Spleen (tissue), 11 donors: ENCODE data around the gene SLC7A14. TPM values are rescaled to one million over a fixed set of nuclear protein-coding genes. Genes with fewer than 3 reads are reported as not detected.

ENCODE experiments used
- DNase-seq: peaks from one replicate; pipeline ENCODE4 v3.0.0-alpha.2; 2020
- H3K27ac ChIP-seq, 8 donors: fragments of 200-600 bp; sonication (generic) in 7 of 8; 1 replicate in 4 of 8; 2 replicates in 4 of 8; pipeline versions ENCODE4 v1.5.0 to v1.8.0; 2016 to 2021; ENCODE audit warnings: inconsistent platforms in 4 of 8, mild to moderate bottlenecking in 4 of 8, moderate library complexity in 1 of 8
- H3K27me3 ChIP-seq, 7 donors: fragments of 200-600 bp; sonication (generic) in 6 of 7; replicated peaks in 1 of 7; 1 replicate in 4 of 7; 2 replicates in 3 of 7; pipeline versions ENCODE4 v1.5.0 to v1.8.0; 2016 to 2021; ENCODE audit warnings: inconsistent platforms in 3 of 7, mild to moderate bottlenecking in 1 of 7
- H3K36me3 ChIP-seq, 6 donors: fragments of 200-600 bp; sonication (generic) in 5 of 6; 1 replicate in 4 of 6; 2 replicates in 2 of 6; pipeline versions ENCODE4 v1.5.0 to v1.8.0; 2016 to 2021; ENCODE audit warnings: inconsistent platforms in 2 of 6
- H3K4me1 ChIP-seq, 6 donors: fragments of 200-600 bp; sonication (generic) in 5 of 6; 1 replicate in 3 of 6; 2 replicates in 3 of 6; pipeline versions ENCODE4 v1.5.0 to v1.8.0; 2016 to 2021; ENCODE audit warnings: inconsistent platforms in 3 of 6
- H3K4me3 ChIP-seq, 8 donors: fragments of 200-600 bp; sonication (generic) in 7 of 8; 1 replicate in 4 of 8; 2 replicates in 4 of 8; pipeline versions ENCODE4 v1.5.0 to v1.8.0; 2016 to 2021; ENCODE audit warnings: inconsistent platforms in 4 of 8, mild to moderate bottlenecking in 4 of 8, moderate library complexity in 2 of 8
- H3K9me3 ChIP-seq, 8 donors: fragments of 200-600 bp; sonication (generic) in 7 of 8; 1 replicate in 4 of 8; 2 replicates in 4 of 8; pipeline versions ENCODE4 v1.5.0 to v1.8.0; 2016 to 2021; ENCODE audit warnings: inconsistent platforms in 4 of 8
- POLR2A ChIP-seq, 3 donors: fragments of 450-650 bp; IDR thresholded peaks; one replicate each; pipeline ENCODE4 v1.5.1; 2017; ENCODE audit warnings: antibody characterized with exemption in 3 of 3, mild to moderate bottlenecking in 1 of 3
- POLR2AphosphoS5 ChIP-seq, 3 donors: sonication (generic); formaldehyde crosslinking; IDR thresholded peaks; one replicate each; pipeline ENCODE4 v1.5.1; 2017; ENCODE audit warnings: antibody characterized with exemption in 3 of 3
- WGBS, 5 donors: extraction: QIAGEN DNeasy Blood & Tissue Kit in 3 of 5; methylation state at CpG; one replicate each; pipeline versions ENCODE4 v1.1.5 to v1.1.7; 2013 to 2018; 5-methylcytosine and 5-hydroxymethylcytosine counted together
- intact Hi-C: fragments of 100-400 bp; cut with DNase I; formaldehyde crosslinking; loops from one replicate; pipeline ENCODE4 v1.15.0; 2023; ENCODE audit warnings: low total_unique reads
- polyA plus RNA-seq, 3 donors: library from polyadenylated mRNA; stranded (reverse); fragments of 200-250 nt; gene quantifications; one replicate each; pipeline ENCODE4 v1.2.1, GENCODE V29; 2013
- total RNA-seq, 7 donors: library from RNA; depleted of rRNA in 3 of 7; stranded (reverse); fragments of >200 nt in 3 of 7; fragmentation: NEBNext Ultra II Directional in 4 of 7; extraction: Animal tissue kit (Norgen Biotek cat#: 25700) in 4 of 7; gene quantifications; one replicate each; pipeline versions ENCODE4 v1.1.0 to v1.2.1, GENCODE V29; 2016 to 2021
- TF ChIP-seq, protein P1 (sequence below), 11 experiments: fragments of 200-600 bp in 7 of 11; fragments of 450-650 bp in 4 of 11; sonication (generic) in 4 of 11; IDR thresholded peaks in 8 of 11; conservative IDR thresholded peaks in 3 of 11; 1 replicate in 7 of 11; 2 replicates in 4 of 11; pipeline versions ENCODE4 v1.4.0 to v1.8.0; 2016 to 2021; ENCODE audit warnings: antibody characterized with exemption in 11 of 11, inconsistent platforms in 4 of 11, mild to moderate bottlenecking in 1 of 11
- donor health status: healthy with polysubstance abuse.
- donor health status: DM: no; HTN: no; CAD: no; lungs with moderate emphysema.
- donor health status: DM: no; HTN: no; CAD: no.
- donor health status: Bipolar disorder and iron deficiency.
- donor health status: healthy.
- donor health status: DM: no; HTN: no; CAD: no.
- donor health status: DM: yes; HTN: yes; CAD: no.

Gene SLC7A14
- total and polyA plus RNA-seq, 10 donors = under 0.01 TPM; not detected in 9

DNA sequence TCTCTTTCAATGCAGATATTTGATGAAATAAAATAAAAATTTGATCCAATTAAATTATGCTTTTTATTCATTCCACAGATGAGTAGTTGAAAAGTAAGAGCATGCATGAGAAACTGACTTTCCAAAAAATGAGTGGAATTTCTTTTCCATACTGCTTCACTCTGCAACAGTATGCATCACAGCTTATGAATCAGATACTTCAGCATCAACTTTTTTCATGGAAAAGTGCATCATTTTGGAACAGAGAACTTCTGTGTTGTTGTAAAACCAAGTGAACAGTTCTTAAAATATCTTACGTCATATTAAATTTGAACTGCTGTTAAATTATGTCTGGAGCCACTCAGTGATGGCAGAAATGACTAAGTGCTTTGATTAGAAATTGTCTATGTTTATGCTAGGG is 16.7 kb upstream of the SLC7A14 start:
- H3K4me3 ChIP-seq = no peak overlapping the region
- no peaks in the 10 kb centered on the region for H3K36me3 ChIP-seq
- intact Hi-C loops = no loop called here
- H3K9me3 ChIP-seq = no peaks in the 10 kb centered on the region
- H3K4me1 ChIP-seq = no peaks in the 10 kb centered on the region
- H3K27ac ChIP-seq = no peak overlapping the region
- 88 to 98% (median 96%) methylated on average over 1 of the region's 1 CpG for WGBS, 5 donors
- DNase-seq = no peak
- peaks cover 0 to 7% (median 0%) of the 10 kb centered on the region in 7 donors for H3K27me3 ChIP-seq
- TF ChIP-seq POLR2A (IDR thresholded peaks at IDR 0.05) (no peak), POLR2AphosphoS5 (IDR thresholded peaks at IDR 0.05) (no peak)
- TF ChIP-seq, protein P1, sequence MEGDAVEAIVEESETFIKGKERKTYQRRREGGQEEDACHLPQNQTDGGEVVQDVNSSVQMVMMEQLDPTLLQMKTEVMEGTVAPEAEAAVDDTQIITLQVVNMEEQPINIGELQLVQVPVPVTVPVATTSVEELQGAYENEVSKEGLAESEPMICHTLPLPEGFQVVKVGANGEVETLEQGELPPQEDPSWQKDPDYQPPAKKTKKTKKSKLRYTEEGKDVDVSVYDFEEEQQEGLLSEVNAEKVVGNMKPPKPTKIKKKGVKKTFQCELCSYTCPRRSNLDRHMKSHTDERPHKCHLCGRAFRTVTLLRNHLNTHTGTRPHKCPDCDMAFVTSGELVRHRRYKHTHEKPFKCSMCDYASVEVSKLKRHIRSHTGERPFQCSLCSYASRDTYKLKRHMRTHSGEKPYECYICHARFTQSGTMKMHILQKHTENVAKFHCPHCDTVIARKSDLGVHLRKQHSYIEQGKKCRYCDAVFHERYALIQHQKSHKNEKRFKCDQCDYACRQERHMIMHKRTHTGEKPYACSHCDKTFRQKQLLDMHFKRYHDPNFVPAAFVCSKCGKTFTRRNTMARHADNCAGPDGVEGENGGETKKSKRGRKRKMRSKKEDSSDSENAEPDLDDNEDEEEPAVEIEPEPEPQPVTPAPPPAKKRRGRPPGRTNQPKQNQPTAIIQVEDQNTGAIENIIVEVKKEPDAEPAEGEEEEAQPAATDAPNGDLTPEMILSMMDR (IDR thresholded peaks at IDR 0.05 in 8 of 11, conservative IDR thresholded peaks at IDR 0.05 in 3 of 11) = no peak

DNA sequence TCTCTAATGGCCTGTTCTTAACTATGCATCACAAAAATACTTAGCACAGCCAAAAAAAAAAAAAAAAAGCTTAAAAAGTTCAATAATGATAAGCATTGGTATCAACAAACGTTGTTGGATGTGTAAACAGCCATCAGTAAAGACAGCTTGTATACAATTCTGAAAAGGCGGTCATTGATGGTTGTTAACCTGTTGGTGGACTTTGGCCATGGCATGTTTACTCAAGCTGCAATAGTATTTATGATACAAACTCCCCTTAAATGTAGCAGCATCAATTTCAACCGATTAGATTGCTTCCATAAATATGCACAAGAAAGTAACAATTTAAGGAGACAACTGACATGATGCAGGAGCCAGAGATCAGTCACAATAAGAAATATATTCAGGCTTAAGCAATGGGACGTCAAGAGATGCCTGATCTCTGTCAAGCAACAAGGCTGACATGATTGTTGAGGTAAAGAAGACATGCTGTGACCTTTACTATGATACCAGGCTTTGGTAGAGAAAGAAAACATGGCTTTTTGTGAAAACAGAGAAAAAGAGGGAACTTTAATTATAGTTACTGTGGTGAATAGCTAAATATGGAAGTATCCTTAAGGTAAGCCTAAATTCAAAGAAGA is 14.2 kb upstream of the SLC7A14 start:
- H3K36me3 ChIP-seq = no peaks in the 10 kb centered on the region
- no peak for DNase-seq
- no peaks in the 10 kb centered on the region for H3K9me3 ChIP-seq
- no peak overlapping the region for H3K27ac ChIP-seq
- peaks cover 0 to 7% (median 0%) of the 10 kb centered on the region in 7 donors for H3K27me3 ChIP-seq
- intact Hi-C loops = no loop called here
- H3K4me3 ChIP-seq = no peak overlapping the region
- TF ChIP-seq POLR2A (IDR thresholded peaks at IDR 0.05) (no peak), POLR2AphosphoS5 (IDR thresholded peaks at IDR 0.05) (no peak)
- TF ChIP-seq, protein P1 (IDR thresholded peaks at IDR 0.05 in 8 of 11, conservative IDR thresholded peaks at IDR 0.05 in 3 of 11) = no peak
- no peaks in the 10 kb centered on the region for H3K4me1 ChIP-seq
- 33 to 45% (median 43%) methylated on average over 4 of the region's 4 CpGs for WGBS, 5 donors

DNA sequence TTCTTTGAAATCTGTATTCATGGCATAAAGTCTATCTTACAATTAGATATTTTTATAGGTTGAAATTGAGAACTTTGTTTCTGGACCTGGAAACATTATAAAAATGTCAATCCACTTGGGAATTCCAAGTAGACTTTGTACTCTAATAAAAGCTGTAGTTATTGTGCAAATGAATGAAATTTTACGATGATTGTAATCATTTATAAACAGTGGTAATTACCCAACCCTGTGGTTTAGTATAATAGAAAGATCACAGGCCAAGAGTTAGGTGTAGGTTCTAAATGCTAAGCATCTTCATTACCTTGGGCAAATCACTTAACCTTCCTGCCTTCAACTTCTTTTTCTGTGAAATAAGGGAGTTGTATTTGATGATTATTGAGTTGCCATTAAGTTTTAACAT is 13.2 kb upstream of the SLC7A14 start:
- H3K4me1 ChIP-seq = no peaks in the 10 kb centered on the region
- H3K27me3 ChIP-seq = peaks cover 0 to 5% (median 0%) of the 10 kb centered on the region in 7 donors
- no peak for TF ChIP-seq POLR2A (IDR thresholded peaks at IDR 0.05)
- TF ChIP-seq, protein P1 (IDR thresholded peaks at IDR 0.05 in 8 of 11, conservative IDR thresholded peaks at IDR 0.05 in 3 of 11) = no peak
- no peaks in the 10 kb centered on the region for H3K9me3 ChIP-seq
- intact Hi-C loops = no loop called here
- no peak overlapping the region for H3K27ac ChIP-seq
- DNase-seq = no peak
- WGBS, 5 donors = 76 to 89% (median 82%) methylated on average over 1 of the region's 1 CpG
- no peaks in the 10 kb centered on the region for H3K36me3 ChIP-seq
- no peak overlapping the region for H3K4me3 ChIP-seq

DNA sequence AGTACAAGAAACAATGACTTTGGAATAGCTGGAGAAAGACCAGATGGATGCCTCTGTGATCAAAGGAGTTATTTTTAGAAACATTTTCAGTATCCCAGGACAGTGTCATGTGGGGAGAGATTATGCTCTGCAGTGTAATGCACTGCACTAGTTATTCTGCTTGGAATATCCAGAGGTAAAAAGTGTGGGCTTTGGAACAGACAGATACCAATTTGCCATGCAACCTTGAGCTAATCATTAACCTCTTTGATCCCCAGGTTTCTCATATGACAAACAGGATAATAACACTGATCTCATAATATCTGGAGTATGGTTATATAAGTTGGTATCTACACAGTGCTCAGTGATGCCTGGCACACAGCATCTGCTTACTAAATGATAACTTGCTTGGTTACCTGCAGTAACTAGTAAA is 12.2 kb upstream of the SLC7A14 start:
- Histone ChIP-seq H3K4me1 (no peaks in the 10 kb centered on the region), H3K9me3 (no peaks in the 10 kb centered on the region), H3K4me3 (no peak overlapping the region), H3K27ac (no peak overlapping the region), H3K27me3 (peaks cover 0 to 5% (median 0%) of the 10 kb centered on the region in 7 donors), H3K36me3 (no peaks in the 10 kb centered on the region)
- no peak for DNase-seq
- intact Hi-C loops = no loop called here
- no peak for TF ChIP-seq POLR2A (IDR thresholded peaks at IDR 0.05)
- TF ChIP-seq, protein P1 (IDR thresholded peaks at IDR 0.05 in 8 of 11, conservative IDR thresholded peaks at IDR 0.05 in 3 of 11) = no peak
- TF ChIP-seq POLR2AphosphoS5 (IDR thresholded peaks at IDR 0.05) = no peak
